ENCODE results near the gene BCO1.

BCO1 gene

DNA sequence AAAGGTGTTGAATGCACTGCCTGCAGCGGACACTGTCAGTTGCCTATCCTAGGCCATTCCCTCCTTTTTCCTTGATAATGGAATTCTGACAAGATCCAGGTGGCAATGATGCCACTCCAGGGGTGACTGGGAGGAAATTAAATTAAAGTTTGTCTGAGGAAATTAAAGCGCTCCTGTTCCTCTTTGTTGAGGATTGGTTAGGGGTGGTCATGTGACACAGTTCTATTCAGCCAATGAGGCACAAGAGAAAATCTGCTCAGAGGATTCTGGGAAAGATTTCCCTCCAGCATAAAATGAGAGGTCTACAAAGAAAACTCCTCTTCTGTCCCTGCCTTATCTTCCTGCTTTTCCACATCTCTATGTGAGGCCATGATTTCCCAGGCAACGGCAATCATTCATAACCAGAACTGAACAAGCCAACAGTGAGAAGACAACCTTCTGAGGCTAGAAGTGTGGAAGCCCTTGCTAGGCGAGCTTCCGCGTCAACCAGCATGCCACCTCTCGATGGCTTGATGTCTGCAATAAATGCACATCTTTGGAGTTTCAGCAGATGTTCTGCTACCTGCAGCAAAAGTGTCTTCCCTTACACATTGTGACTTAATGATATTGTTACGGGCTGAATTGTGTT lies 5.6 kb upstream of the BCO1 start:
- no peak for DNase-seq (ENCODE audit: low spot score)

DNA sequence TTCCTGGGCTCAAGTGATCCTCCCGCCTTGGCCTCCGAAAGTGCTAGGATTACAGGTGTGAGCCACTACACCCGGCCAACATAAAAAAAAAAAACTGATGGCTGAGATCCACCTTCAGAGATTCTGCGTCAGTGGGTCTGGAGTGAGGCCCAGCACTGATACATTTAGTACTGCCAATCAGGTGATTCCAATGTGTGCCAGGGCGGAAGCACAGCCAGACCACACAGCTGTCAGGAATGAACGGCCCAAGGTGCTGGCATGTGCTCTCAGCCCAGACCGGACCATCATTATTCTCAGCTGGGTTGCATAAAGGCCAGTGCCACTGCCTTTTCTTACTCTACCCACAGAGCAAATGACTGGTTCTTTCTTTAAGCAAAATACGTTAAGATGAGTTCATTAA lies 1.2 kb upstream of the BCO1 start:
- DNase-seq (ENCODE audit: low spot score), result no peak

DNA sequence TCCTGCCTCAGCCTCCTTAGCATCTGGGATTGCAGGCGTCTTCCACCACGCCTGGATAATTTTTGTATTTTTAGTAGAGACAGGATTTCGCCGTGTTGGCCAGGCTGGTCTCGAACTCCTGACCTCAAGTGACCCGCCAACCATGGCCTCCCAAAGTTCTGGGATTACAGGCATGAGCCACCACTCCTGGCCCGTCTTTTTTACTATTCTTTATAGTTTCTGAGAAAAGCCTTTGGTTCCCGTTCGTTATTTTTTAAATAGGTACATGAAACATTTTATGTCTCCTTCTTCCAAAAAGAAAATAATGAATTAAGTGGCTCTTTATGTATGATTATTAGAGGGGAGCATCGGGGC lies 570 bp upstream of the BCO1 start:
- no peak for DNase-seq (ENCODE audit: low spot score)

DNA sequence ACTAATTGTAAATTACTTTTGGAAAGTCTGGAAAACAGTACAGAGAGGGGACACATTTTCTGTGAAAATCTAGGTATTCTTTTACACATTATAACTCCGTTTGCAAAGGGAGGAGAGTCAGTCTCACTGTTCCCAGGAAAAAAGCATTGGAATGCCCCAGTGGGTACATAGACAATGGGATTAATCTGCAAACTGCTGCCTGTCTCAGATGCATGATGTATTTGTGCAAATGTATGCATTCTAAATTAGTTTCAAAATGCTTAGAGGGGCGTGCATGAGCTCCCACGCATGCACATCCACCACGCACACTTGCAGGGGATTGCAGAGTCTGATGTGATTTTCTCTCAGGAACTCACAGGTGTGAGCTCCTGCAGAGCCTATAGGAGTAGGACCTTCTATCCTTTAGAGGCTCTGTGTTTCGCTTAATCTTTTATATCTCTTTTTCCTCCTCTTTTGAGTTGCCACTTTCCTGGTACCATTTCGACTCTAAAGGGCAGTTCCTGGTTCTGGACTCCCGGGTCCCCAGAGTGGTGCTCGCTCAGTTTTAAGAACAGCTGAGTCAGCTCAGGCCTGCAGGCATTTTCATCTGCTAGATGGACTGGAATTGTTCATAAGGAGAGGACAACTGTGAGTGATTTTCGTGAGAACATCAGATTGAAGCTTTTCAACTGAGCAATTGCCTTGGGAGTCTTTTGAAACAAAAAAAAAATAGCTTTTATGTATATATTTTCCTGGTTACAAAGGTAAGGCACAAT lies 1.1 kb downstream of the BCO1 start:
- no peak for DNase-seq (ENCODE audit: low spot score)

DNA sequence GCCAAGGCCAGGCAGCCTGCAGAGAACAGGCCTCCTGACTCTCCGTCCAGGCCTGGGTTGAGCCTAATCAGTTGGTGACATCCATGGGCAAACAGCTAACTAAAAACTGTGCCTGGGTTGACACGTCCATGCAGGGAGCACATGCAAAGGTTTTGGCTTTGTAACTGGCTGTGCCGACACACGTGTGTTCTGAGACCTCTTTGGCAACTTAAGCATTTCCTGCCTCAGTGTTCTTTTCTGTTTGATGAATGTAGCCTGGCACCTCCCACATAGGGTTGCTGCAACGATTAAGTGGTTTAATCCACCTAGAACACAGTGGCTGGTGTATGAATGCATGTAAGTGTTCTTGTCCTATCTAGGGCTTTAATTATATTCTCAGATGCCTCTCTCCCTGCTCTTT lies 3.2 kb downstream of the BCO1 start:
- no peak for DNase-seq (ENCODE audit: low spot score)

DNA sequence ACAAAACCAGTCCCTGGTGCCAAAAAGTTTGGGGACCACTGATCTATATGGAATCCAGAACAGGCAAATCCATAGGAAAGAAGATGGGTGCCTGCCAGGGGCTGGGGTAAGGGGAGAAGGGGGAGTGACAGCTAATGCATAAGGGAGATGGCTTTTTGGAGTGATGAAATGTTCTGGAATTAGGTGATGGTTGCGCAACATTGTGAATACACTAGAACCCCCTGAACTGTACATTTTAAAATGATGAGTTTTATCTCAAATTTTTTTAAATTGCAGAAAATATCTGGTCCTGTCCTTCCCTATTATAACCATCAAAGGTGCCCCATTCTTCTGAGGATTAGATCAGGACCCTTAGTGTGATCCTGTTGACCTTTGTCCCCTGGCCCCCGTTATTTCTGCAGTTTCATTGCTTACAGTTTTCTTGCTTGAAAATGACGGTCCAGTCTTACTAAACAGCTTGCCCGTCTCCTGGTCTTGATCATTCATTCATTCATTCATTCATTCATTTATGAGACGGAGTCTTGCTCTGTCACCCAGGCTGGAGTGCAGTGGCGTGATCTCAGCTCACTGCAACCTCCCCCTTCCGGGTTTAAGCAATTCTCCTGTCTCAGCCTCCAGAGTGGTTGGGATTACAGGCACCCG lies 4.6 kb downstream of the BCO1 start:
- no peak for DNase-seq (ENCODE audit: low spot score)

DNA sequence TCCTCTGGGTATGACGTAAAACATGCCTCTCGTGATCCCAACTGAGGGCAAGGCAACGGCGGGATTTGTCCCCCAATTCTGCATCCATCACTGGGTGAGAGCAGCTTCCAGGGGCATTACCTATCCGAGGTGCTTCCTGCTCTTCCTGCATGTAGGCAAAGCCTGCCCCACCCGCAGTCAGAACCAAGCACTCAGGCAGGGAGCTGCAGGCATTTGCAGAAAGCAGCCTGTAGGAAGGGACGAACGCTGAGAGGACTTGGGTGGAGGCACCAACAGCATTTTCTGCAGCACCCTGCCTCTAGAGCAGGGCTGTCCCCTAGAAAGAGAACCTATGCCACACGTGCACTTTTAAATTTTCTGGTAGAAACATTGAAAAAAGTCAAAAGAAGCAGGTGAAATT lies 5.5 kb downstream of the BCO1 start:
- no peak for DNase-seq (ENCODE audit: low spot score)

DNA sequence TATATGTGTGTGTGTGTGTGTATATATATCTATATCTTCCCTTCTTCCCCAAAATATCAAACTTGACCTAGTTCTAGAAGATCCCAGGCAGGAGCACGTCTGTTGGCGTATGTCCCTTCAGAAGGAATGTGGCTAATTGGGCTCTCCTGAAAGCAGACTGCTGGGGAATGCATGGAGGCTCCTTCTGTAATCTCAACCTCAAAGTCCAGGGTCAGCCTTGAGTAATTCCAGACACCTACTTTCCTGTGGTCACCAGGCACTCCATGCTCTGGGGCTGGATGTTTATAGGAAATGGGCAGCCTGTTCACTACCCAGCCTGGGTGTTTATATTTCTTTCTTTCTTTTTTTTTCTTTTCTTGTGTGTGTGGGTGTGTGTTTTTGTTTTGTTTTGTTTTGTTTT lies 13.4 kb downstream of the BCO1 start:
- DNase-seq (ENCODE audit: low spot score), result no peak

DNA sequence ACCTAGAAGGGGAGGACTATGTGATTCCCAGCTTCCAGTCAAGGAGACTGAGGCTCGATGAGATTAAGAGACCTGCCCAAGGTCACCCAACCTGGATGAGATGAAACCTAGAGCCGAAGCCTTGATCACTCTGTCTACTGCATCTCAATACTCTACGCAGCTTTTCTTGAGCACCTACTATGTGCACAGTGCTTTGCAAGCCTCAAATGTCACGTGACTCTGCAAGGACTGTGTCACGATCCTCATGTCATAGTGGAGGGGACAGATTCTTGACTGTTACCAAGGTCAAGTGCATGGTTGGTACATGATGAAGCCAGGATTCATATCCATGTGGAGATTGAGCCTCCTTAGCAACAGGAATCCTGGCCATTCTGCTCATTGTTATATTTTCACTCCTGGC lies 14.7 kb downstream of the BCO1 start:
- no peak for DNase-seq (ENCODE audit: low spot score)

DNA sequence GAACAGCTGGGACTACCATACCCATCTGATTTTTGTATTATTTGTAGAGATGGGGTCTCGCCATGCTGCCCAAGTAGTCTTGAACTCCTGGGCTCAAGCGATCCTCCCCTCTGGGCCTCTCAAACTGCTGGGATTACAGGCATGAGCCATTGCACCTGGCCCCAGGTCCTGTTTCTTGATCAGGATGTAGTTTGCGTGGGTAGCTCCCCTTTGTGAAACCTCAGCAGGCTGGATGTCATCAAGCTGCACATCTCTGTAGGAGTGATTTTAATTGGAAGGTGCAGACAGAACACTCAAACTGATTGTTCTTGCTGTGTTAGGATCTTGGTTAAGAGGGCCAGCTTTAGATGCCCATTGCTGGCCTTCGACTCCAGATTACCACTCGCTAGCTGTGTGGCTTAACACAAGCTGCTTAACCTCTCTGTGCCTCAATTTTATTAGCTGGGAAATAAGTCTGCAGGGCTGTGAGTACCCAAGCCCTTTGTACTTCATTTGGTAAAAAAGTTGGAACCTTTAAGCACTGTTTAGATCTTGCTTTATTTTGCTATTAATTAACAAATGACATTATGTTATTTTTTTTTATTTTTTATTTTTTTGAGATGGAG lies 16.5 kb downstream of the BCO1 start:
- DNase-seq (ENCODE audit: low spot score), result no peak

DNA sequence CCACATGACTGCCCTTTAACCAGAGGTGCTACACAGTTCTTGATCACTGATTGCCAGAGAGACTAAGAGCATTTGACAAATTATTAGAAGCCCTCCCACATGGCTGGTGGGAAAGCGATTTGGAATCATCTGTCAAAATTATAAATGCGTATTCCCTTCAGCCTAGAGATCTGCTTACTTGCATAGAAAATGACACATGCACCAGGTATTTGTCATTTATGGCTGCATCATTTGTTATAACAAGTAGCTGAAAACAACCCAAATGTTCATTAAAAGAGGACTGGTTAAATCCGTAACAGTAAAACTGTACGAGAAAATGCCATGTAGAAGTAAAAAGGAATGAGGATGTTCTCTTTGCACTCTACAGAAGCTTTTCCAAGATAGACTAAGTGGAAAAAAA lies 21.4 kb downstream of the BCO1 start:
- DNase-seq (ENCODE audit: low spot score), result no peak

DNA sequence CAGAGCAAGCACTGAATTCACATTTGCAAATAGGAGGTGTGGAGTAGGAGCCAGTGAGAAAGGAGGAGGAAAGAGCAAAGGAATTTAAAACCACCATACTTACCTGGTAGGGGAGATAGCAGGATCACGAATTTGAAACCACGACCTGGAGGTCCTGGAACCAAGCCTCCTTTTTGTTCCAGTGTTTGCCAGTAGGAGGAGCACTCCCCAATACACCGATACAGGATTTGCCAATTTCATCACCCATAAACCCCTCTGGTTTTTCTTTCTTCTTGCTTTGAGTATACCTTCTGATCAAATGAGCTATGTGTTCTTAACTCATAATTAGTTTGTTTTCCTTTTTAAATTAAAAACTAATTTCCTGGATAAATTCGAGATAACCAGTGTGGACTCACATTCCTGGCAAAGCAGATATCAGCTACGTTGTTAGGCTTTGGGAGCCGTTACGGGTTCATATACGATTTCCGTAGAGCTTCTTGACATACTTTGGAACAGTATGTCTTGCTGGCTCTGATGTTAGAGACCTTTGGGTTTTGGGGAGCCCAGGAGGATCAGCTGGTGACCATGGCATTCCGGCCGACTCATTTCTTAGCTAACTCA lies 22.7 kb downstream of the BCO1 start:
- DNase-seq (ENCODE audit: low spot score), result no peak

DNA sequence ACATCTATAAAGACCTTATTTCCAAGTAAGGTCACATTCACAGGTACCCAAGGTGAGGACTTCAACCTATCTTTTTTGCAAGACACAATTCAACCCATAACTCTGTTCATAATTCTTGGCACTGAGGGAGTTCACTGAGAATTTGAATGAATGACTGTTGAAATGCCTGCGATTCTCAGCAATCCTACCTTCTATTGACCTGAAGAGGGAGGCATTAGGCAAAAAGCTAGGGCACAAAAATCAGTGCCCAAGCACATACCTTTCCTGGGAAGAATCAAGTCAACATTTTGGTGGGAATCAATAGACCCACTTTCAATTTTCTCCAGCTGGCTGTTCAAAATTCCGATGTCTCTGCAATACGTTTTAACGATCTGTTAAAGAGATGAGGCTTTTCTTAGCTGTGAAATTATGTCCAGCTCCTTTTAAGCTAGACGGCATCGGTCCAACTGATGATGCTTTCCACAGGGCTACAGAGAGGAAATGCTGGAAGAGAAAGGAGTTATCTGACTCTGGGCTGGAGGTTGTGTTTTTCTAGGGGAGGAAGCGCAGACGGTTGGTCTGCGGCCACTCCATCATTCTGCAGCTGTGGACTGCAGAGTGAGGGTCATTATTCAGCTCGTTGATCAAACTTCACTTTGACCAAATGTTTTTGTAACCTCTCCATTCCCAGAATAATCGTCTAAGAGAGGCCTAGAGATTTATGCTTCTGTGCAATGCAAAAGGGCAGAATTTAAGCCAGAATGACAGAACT lies 25.2 kb downstream of the BCO1 start:
- DNase-seq (ENCODE audit: low spot score), result no peak

DNA sequence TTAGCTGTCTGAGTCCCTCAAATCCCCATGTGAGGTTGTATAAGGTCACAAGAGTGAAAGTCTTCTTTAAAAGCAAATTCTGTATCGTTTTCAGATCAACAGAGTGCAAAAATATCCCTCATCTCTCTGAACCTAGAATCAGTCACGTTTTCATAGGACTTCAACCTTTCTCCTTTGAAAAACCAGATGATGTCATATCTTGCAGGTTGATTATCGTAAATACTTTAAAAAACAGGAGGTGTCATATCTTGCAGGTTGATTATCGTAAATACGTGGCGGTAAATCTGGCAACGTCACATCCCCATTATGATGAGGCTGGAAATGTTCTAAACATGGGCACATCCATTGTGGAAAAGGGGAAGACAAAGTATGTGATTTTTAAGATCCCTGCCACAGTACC lies 25.9 kb downstream of the BCO1 start:
- DNase-seq (ENCODE audit: low spot score), result no peak

DNA sequence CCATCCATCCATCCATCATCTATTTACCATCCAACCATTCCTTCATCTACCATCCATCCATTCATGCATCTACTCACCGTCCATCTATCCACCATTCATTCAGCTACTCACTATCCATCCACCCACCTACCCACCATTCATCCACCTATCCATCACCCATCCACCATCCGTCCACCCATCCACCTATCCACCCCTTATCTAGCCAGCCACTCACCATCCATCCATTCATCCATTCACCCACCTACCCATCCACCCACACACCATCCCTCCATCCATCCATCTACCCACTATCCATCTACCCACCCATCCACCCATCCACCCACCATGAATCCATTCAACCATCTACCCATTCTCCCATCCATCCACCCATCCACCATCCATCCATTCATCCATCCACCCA lies 26.6 kb downstream of the BCO1 start:
- no peak for DNase-seq (ENCODE audit: low spot score)

DNA sequence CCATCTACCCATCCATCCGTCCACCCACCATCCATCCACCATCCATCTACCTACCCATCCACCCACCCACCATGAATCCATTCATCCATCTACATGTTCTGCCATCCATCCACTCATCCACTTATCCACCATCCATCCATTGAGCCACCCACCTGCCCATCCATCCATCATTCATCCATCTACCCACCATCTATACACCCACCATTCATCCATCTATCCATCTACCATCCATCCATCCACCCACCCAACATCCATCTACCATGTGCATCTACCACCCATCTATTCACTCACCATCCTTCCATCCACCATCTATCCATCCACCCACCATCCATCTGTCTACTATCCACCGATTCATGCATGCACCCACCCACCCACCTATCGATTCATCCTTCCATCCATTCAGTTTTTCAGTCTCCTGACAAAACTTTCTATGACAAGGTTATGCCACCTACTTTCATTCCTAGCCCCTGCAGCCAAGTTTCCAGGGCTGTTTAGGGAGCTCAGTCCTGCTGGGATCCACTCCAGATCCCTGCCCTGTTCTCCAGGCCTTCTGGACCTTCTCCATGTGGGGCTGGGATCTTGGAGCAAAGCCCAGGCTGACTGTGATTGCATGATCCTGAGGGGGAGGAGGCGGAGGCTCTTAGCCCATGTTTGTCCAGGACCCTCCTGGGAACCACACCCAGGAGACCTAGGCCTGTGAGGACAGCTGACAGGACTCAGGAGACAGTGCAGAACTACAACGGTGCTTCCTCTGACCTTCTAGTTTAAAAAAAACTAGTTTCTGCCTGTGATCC lies 27.4 kb downstream of the BCO1 start:
- no peak for DNase-seq (ENCODE audit: low spot score)

DNA sequence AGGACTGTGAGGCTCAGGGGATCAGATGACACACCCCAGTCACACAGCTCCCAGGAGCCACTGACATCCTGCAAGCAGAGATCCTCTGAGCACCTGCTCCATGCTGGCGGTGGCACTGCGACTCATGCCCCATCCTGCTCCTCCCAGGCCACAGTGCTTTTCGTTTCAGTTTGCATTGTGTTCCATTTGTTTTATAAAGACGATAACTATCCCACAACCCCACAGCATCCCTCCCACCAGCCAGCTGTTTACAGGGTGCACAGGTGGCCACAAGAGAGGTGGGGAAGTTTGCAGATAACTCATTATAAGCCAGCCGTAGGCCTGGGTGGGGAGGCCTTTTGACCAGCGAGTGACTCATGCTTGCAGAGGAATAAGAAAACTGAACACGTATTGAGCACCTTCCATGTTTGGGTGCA lies 28.2 kb downstream of the BCO1 start:
- no peak for DNase-seq (ENCODE audit: low spot score)

DNA sequence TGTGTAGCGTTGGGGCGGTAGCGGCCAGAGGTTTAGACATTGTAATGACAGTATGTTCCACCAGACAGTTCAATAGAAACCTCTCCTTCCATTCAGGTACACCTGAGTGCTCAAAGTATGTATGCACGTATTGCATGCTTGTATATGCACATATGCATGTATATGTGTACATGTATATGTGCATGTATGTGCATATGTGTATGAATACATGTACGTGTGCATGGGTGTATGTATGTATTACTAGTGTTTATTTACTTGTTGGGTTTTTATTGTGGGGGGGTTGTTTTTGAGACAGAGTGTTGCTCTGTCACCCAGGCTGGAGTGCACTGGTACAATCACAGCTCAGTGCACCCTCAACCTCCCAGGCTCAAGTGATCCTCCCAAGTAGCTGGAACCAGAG lies 30.0 kb downstream of the BCO1 start:
- DNase-seq (ENCODE audit: low spot score), result no peak

DNA sequence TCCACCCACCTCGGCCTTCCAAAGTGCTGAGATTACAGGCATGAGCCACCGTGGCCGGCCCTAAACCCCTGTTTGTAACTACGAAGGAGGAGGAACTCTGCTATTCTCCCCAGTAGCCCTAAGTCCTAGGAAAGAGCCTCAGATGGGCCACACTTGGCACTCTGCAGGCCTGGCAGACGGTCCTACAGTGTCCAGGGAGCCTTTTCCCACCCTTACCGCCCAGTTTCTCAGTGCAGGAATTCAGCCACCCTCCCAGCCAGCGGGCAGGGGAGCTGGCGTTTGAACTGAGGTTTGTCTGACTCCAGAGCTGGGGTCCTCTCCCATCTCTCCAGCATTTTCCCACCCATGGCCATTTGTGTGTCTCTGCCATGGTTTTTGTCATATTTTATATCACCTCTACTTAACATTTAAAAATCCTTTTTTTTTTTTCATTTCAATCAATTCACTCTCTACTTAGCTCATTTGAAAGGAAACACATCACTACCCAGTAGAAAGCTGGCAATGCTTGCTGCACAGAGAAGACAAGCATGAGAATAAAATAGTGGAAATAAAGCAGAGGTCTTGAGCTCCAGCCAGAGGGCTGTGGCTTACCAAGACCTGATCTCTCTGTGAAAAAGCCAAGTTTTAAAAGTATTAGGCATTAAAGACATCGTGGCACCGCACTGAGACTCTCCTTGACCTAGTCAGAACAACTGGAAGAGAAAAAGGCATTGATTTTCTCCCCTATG lies 34.9 kb downstream of the BCO1 start:
- DNase-seq (ENCODE audit: low spot score), result no peak

DNA sequence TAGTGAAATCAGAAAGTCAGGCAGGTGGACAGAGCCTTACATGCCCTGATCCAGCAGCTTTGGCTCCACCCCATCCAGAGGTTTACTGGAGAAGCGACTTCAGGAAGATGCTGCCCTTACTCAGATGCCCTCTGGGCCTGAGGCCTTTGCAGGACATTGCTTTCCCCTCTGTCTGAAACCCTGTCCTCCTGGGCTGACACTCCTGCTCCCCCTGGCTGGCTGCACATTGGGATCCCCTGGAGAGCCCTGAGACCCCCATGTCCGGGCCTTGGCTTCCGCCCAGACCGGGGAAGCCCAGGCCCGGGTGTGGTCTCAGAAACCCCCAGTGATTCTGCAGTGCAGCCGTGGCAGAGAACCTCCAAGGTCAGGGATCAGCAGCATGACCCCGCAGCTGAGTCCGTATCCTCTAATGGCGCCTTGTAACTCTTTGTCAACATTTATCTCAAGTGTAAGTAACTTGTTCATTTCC lies 36.6 kb downstream of the BCO1 start:
- DNase-seq (ENCODE audit: low spot score), result no peak

DNA sequence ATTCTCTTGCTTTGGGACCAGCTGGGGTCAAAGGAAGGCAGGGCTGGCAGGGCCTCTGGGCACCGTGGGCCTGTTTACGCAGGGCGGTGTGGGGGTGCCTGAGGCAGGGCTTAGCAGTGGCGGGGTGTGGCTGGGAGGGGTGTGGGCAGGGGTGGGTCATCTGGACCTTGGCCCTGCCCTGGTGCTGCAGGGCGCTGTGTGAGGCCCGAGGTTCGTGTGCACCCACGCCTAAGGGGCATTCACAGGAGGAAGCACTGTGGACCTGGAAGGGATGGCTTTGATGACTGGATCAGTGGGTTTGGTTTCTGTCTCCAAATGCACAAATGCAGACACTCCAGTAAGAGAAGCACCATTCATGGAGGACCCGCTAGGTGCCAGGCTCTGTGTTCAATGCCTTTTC lies 37.3 kb downstream of the BCO1 start:
- no peak for DNase-seq (ENCODE audit: low spot score)

All from COLO829 (cell line).